NCI-H1417 (cell line): ENCODE data around the gene SDHB.

Source experiments
- DNase-seq, 3 experiments: peaks; one replicate each; lab custom pipeline; 2025; lab: John Stamatoyannopoulos, UW

The SDHB gene

GRCh38 chr1:17012775-17013490 is 40.9 kb downstream of the SDHB start:
- no peak for DNase-seq

GRCh38 chr1:17011439-17012307 is 42.2 kb downstream of the SDHB start, which contains the start of gene ATP13A2:
Gene ATP13A2 (minus strand): TSS chr1:17011928. CDS start chr1:17011738, 190 bp downstream.
- DNase-seq: peak; percentile 90 to 92 (median 92)

DNA sequence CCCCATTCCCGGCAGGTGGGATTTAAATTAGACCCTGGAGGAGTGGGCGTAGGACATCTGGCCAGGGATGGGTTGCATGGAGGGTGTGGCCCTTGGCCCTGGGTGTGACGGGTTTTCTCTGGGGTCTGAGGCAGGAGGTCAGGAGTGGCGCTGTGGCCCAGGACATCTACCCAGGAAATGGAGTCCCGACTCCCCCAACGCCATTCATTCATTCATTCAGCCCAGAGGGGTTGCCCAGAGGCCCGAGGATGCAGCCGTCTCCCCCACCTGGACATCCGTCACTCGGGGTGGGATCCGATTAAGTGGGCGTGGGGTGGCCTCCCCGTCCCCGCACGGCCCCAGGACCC is 42.8 kb downstream of the SDHB start:
- no peak for DNase-seq

DNA sequence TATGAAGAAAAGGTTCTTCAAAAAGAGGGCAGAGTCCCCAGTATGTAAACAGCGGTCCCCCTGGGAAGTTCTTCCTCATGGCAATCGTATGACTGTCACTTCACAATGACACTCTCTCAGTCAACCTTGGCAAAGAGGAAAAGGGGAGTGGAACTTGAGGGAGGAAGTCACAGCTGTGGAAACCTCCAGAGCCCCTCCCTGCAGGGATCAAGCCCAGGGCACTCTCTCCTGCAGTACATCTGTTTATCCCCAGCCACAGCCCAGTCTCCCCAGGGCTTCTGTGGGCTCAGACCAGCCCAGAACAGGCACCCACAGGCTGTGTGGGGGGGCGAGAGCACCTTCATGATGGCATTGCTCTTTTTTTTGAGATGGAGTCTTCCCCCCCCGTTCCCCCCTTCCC is 44.1 kb downstream of the SDHB start:
- DNase-seq: no peak

GRCh38 chr1:17008208-17008855 is 45.5 kb downstream of the SDHB start:
- no peak for DNase-seq

- no peak for DNase-seq
Observed at GRCh38 chr1:17007121-17007520, 46.7 kb downstream of the SDHB start.

DNA sequence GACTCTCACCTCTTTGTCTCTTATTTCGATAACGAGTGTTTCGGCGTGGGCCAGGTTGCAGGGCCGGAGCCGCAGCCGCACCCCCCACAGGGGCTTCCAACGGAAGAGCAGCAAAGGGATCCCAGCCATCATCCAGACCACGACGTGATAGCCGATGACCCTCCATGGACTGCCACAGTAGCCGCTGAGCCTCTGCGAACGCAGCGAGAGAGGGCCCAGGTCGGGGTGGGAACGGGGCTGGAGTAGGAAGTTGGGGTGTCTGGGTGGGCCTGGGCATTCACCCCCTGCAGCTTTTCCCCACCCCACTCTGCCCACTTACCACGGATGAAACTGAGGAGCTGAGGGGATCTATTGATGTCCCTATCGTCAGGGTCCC is 48.5 kb downstream of the SDHB start:
- DNase-seq: no peak

DNA sequence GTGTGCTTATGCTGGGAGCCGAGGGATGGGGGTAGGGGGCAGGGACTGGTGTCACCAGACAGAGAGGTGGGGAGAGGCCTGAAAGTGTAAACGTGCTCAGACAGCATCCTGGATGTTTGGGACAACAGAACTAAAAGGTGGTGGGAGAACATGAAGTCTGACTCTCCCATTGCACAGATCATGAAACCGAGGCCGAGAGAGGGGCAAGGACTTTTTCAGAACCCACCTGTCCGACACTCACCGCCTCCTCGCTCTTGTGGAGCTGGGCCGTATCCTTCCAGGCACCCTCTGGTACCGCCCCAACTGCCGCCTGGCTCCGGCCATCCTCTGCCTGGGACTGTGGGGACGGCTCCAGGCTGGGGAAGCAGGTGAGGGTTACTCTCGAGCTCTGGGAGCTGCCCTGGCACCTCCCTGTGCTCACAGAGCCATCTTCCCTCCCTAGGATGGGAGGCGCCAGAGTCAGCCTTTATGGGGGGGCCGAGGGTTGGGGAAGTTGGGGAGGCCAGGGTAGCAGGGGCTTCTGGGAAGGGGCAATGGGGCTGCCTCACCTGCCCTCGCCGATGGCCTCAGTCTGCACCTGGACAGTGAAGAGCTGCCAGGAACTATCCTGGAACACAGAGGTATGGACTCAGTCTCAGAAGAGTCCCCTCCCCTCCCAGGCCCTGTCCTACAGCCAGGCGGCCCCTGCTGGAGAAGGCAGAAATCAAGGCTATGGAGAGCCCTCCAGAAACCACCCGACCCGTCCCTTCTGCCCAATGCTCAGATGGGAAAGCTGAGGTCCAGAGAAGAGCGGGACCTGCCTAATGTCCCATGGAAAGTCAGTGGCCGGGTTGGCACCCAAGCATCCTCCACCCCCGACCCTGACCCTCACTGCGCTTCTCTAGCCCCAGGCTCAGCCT is 49.1 kb downstream of the SDHB start:
- DNase-seq: no peak

- DNase-seq: no peak
Observed at GRCh38 chr1:17002524-17002902, 51.3 kb downstream of the SDHB start.

DNA sequence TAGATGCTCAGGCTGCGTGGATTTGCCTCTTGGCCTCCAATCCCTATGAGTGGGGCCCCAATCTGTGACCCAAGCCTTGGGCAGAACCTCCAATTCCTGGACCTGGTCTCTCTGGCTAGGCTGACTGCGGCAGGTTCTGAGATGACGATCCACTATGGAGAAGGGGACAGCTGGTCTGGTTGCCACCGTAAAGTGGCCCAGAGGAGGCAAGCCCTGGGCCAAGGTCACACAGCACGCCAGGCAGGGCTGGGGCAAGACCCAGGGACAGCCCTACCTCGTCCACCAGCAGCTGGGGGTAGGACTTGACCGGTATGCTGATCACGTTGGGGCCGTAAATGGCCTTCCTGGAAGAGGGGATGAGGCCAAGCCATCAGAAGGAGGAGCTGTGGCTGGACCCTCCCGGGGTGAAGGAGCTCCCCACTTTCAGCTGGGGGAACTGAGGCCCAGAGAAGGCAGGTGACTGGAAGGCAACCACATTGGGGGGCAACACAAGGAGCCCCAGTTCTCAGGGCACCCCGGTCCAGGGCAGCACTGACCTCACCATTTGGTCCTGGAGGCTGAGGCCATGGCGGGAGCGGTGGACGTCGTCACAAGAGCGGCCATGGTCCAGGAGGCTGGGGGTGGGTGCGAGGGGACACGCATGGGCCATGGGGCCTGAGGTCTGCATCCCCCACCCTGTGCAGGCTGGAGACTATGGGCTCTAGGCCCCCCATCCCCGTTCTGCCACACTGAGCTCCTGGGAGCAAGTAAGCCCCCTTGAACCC is 51.9 kb downstream of the SDHB start:
- no peak for DNase-seq

DNA sequence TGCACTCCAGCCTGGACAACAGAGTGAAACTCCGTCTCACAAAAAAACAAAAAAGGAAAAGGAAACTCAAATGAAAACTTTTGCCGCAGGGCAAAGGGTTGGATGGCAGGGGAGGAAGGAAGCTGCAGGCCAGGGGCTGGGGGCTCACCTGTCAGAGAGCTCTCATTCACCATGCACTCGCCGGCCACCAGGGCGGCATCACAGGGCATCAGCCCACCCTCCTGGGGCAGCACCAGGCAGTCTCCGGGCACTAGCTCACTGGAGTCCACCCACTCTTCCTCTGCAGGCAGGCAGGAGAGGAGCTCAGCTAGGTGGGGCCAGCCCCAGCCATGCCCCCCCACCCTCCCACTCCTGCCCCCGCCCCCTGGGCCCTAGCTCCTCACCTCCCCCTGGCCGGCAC is 54.0 kb downstream of the SDHB start:
- DNase-seq: no peak

- no peak for DNase-seq
Observed at GRCh38 chr1:16998589-16998988, 55.2 kb downstream of the SDHB start.

DNA sequence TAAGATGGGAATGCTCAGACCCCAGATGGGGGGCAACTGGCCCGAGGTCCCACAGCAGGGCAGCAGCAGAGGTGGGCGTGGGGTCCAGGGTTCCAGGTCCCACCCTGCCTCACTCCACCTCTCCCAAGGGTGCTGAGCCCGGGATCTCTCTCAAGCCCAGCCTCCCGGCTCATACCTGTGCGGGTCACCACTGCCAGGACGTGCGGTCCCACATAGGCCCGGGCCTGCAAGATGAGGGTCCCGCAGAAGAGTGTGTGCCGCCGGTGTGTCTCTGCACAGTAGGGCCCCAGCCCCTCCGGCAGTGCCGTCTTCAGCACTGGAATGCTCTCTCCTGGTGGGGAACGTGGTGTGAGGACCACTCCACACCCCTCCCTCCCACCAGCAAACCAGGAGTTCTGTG is 57.0 kb downstream of the SDHB start:
- DNase-seq: no peak

DNA sequence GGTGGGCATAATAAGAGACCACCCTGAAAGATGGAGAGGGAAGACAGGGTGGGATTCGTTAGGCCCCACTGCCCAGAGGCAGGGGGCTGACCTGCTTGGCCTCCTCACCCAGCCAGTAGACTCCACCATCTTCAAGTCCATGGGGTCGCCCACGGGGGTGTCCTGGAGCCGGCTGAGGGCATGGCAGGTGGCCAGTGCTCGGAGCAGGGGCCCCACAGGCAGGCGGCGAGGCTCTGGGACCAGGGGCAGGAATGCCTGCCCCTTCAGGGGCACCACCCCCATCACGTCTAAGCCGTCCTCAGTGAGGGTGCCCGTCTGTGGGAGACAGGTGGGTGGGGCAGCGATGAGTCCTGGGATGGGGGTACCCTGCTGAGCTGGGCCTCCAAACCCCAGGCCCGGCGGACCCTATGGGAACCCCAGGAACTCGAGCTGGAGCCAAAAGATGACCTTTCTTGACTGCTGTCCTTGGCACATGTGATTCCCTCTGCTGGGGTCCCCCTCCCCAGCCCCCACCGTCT is 60.3 kb downstream of the SDHB start:
- no peak for DNase-seq

DNA sequence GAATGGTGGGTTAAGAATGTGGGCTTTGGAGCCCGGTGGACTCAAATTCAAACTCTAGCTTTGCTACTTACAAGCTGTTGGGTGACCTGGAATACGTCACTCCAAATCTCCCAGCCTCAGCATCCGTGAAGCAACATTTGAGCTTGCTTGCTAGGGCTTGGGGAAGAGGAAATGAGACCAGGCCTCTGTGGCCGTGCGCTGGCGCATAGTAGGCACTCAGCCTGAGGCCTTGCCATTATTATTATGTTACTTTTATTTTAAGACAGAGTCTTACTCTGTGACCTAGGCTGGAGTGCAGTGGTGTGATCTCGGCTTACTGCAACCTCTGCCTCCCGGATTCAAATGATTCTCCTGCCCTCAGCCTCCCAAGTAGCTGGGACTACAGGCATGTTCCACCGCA is 61.2 kb downstream of the SDHB start:
- no peak for DNase-seq

DNA sequence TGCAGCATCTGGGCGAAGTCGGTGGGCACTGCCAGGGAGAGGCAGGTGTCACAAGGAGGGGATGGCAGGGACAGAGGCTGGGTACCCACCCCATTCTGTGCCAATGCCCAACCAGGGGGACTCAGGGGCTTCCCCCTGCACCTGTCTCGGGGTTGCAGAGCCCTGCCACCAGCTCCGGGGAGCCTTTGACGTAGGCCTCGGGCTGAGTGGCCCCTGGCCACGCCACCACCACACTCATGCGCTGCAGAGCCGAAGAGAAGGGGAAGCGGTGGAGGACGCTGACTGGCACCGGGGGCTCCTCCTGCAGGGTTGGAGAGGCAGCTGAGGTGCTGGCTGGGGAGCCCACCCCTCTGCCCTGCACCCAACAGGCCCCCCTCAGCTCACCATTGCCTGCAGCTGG is 61.7 kb downstream of the SDHB start:
- no peak for DNase-seq

DNA sequence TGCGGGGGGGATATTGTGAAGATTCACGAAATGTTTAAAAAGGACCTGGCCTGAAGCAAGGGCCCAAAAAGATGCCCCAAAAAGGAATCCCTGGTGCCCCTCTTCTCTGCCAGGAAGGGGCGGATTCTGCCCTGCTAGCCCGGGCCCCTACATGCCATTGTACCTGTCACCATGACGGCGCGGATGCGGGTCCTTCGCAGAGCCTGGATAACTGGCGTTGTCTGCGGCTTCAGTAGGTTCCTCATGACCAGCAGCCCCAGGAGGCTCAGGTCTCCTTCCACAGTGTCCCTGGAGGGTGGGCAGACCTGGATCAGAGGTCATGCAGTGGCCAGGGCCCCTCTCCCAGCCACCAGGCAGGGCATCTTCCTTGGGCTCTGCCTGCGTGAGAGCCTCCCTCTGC is 62.3 kb downstream of the SDHB start:
- DNase-seq: no peak

DNA sequence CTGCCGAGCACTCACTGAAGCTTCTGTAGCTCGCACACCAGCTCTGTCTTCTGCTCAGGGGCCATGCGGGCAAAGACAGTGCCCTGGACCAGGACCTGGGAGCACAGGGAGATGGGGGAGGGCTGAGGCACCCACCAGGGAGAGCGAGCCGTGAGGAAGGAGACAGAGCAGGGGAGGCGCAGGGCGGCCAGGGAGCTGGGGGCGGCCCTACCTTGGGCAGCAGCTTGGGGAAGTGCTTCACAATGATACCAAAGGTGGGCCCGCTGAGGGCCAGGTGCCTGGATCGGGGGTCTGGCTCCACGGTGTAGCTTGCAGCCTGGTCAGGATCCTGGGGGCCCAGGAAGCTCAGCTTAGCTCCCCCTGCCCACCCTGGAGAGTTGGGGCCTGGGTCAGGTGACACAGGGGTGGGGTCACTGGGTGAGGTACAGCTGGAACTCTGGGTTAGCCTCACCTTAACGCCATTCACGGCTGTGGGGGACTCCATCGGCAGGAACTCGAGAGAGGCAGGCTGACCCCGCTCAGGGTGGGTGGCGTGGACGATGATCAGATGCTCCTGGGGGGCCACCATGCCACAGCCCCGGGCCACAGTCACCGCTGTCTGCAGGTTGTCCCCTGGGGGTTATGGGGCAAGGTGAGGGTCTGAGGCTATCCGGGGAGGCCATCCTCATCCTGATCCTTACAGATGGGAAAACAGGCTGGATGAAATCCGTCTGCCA is 64.0 kb downstream of the SDHB start:
- no peak for DNase-seq

DNA sequence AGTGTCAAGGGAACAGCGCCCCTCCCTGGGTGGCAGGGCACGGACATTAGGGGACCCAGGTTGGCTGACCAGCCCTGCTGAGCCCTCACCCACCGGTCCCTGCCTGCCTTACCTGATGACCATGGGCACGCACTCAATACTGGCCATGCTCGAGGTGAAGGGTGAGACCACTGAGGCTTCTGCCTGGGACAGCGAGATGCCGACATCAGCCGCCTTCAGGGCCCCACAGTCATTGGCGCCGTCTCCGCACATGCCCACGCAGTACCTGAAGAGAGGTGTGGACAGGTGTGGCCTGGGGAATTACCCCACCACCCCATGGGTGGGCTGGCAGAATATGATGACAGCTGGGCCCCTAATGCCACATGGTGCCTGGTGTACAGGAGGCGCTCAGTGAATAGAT is 65.6 kb downstream of the SDHB start:
- DNase-seq: no peak

DNA sequence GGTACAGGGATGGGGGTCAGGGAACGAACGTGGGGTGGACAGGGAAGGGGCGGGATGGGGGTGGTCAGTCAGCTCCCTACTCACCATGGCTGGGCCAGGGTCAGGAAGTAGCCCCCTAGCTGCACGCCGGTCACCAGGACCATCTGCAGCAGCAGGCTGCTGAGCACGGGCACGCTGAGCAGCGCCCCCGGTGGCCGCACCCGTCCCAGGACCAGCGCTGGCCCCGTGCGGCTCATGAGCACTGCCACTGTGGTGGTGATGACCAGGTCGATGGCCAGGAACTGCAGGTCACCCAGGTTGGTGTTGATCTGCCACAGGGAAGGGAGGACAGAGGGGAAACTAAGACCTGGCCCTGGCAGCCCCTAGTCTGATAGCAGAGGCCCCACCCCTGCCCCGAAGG is 66.9 kb downstream of the SDHB start:
- no peak for DNase-seq
